ENCODE data around the gene LRRC36.

The LRRC36 gene

DNA sequence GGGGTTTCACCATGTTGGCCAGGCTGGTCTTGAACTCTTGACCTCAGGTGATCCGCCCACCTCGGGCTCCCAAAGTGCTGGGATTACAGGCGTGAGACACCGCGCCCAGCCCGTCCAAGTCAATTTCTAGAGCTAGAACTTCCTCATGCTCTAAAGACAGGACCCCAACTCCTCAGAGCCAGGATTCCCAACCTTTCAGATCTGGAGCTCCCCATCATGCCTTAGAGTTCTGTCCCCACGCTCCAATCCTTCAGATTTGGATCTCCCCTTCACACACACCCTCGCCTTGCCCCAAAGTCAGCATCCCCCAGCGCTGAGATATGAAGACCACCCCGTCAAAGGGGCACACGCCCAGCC lies 522 bp upstream of the LRRC36 start:
- H3K27me3 ChIP-seq (ENCODE audit: insufficient read depth, low read length), result peaks cover 26% of the 10 kb centered on the region; the same call in 1 of the 2 replicates
- H3K27ac ChIP-seq (ENCODE audit: low read depth, low read length), result no peak overlapping the region
- H3K4me3 ChIP-seq (ENCODE audit: low read length), result peak overlapping the region; percentile 58
- peak overlapping the region; percentile 63; the same call in 1 of the 2 replicates for H3K9ac ChIP-seq (ENCODE audit: low read depth, low read length)
- H3K9me3 ChIP-seq (ENCODE audit: insufficient read depth, low read depth, low read length), result no peaks in the 10 kb centered on the region
- 62% methylated on average over 11 of the region's 11 CpGs for WGBS
- no peaks in the 10 kb centered on the region for H3K4me1 ChIP-seq (ENCODE audit: insufficient read depth, low read length)
- no peaks in the 10 kb centered on the region for H3K36me3 ChIP-seq (ENCODE audit: insufficient read depth, low read length)

DNA sequence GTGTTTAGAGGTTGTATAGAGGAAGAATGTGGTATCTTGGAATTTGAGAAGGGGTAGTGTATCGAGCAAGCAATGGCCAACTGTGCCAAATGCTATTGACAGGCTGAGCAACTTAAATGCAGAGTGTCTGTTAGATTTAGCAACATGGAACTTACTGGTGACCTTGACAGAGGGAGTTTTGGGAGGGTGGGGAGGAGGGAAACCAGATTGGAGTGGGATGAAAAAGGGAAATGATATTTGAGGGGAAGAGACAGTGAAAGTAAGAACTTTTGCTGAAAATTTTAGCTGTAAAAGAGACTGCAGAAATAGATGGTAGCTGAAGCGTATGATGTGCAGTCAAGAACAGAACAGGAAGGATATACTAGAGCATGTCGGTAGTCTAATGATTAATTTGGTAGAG lies 1.1 kb downstream of the LRRC36 start:
- Histone ChIP-seq H3K36me3 (ENCODE audit: insufficient read depth, low read length) (no peaks in the 10 kb centered on the region), H3K4me3 (ENCODE audit: low read length) (no peak overlapping the region), H3K9me3 (ENCODE audit: insufficient read depth, low read depth, low read length) (no peaks in the 10 kb centered on the region), H3K9ac (ENCODE audit: low read depth, low read length) (no peak overlapping the region), H3K27me3 (ENCODE audit: insufficient read depth, low read length) (peaks cover 22% of the 10 kb centered on the region; the same call in 1 of the 2 replicates), H3K4me1 (ENCODE audit: insufficient read depth, low read length) (no peaks in the 10 kb centered on the region), H3K27ac (ENCODE audit: low read depth, low read length) (no peak overlapping the region)
- whole genome bisulfite sequencing, result 91% methylated on average over 3 of the region's 3 CpGs

DNA sequence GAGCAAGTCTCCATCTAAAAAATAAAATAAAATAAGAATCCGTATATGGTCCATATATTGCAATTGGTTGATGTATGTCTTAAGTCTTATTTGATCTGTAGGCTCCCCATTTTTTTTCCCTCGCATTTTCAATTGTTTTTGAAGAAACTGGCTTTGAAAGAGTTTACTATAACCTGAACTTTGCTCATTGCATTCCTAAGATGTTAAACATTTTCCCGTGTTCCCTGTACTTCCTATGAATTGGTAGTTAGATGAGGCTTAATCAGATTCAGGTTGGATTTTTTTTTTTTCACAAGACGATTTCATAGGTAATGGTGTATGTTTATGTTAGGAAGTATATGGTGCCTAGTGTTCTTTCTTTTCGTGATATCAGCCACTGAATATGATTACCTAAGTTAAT lies 3.3 kb downstream of the LRRC36 start:
- no peak overlapping the region for H3K4me3 ChIP-seq (ENCODE audit: low read length)
- no peaks in the 10 kb centered on the region for H3K36me3 ChIP-seq (ENCODE audit: insufficient read depth, low read length)
- no peak overlapping the region for H3K9ac ChIP-seq (ENCODE audit: low read depth, low read length)
- H3K27ac ChIP-seq (ENCODE audit: low read depth, low read length), result no peak overlapping the region
- WGBS, result 90% methylated on average over 5 of the region's 5 CpGs
- H3K4me1 ChIP-seq (ENCODE audit: insufficient read depth, low read length), result no peaks in the 10 kb centered on the region
- H3K27me3 ChIP-seq (ENCODE audit: insufficient read depth, low read length), result peaks cover under 1% of the 10 kb centered on the region; the same call in 1 of the 2 replicates
- H3K9me3 ChIP-seq (ENCODE audit: insufficient read depth, low read depth, low read length), result no peaks in the 10 kb centered on the region

DNA sequence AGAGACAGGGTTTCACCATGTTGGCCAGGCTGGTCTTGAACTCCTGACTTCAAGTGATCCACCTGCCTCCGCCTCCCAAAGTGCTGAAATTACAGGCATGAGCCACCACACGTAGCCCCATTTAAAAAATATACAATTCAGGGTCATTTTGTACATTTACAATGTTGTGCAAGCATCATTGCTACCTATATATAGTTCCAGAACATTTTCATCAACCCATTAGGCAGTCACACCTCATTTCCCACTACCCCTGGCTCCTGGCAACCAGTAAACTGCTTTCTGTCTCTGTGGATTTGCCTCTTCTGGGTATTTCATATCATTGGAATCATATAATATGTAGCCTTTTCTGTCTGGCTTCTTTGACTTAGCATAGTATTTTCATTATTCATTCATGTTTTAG lies 6.7 kb downstream of the LRRC36 start:
- Histone ChIP-seq H3K27ac (ENCODE audit: low read depth, low read length) (no peak overlapping the region), H3K4me3 (ENCODE audit: low read length) (no peak overlapping the region), H3K4me1 (ENCODE audit: insufficient read depth, low read length) (no peaks in the 10 kb centered on the region), H3K9ac (ENCODE audit: low read depth, low read length) (no peak overlapping the region), H3K9me3 (ENCODE audit: insufficient read depth, low read depth, low read length) (no peaks in the 10 kb centered on the region), H3K27me3 (ENCODE audit: insufficient read depth, low read length) (no peaks in the 10 kb centered on the region), H3K36me3 (ENCODE audit: insufficient read depth, low read length) (no peaks in the 10 kb centered on the region)
- WGBS, result 54% methylated on average over 2 of the region's 2 CpGs

DNA sequence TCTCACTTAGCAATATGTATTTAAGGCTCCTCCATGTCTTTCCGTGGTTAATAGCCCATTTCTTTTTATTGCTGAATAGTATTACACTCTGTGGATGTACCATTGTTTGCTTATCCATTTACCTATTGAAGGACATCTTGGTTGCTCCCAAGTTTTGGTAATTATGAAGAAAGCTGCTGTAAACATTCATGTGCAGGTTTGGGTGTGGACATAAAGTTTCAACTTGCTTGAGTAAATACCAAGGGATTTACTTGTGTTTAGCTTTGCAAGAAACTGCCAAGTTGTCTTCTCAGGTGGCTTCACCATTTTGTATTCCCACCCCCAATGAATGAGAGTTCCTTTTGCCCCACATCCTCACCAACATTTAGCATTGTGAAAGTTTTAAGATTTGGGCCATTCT lies 9.5 kb downstream of the LRRC36 start:
- no peak overlapping the region for H3K27ac ChIP-seq (ENCODE audit: low read depth, low read length)
- H3K9ac ChIP-seq (ENCODE audit: low read depth, low read length), result no peak overlapping the region
- no peaks in the 10 kb centered on the region for H3K4me1 ChIP-seq (ENCODE audit: insufficient read depth, low read length)
- no peaks in the 10 kb centered on the region for H3K27me3 ChIP-seq (ENCODE audit: insufficient read depth, low read length)
- H3K4me3 ChIP-seq (ENCODE audit: low read length), result no peak overlapping the region
- H3K9me3 ChIP-seq (ENCODE audit: insufficient read depth, low read depth, low read length), result no peaks in the 10 kb centered on the region
- no CpG with 5 or more reads among the region's 1 CpG for WGBS
- no peaks in the 10 kb centered on the region for H3K36me3 ChIP-seq (ENCODE audit: insufficient read depth, low read length)

DNA sequence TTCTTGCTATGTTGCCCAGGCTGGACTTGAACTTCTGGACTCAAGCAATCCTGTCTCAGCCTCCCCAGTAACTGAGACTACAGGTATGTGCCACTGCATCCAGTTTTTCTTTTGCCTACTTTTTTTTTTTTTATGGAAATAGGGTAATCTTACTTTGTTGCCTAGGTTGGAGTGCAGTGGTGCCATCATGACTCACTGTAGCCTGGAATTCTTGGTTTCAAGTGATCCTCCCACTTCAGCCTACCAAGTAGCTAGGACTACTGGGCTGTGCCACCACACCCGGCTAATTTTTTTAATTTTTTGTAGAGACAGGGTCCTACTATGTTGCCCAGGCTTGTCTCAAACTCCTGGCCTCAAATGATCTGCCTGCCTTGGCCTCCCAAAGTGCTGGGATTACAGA lies 10.0 kb downstream of the LRRC36 start:
- H3K27ac ChIP-seq (ENCODE audit: low read depth, low read length), result no peak overlapping the region
- no peaks in the 10 kb centered on the region for H3K27me3 ChIP-seq (ENCODE audit: insufficient read depth, low read length)
- H3K9ac ChIP-seq (ENCODE audit: low read depth, low read length), result no peak overlapping the region
- H3K4me3 ChIP-seq (ENCODE audit: low read length), result no peak overlapping the region
- WGBS, result 96% methylated on average over 1 of the region's 1 CpG
- no peaks in the 10 kb centered on the region for H3K36me3 ChIP-seq (ENCODE audit: insufficient read depth, low read length)
- no peaks in the 10 kb centered on the region for H3K9me3 ChIP-seq (ENCODE audit: insufficient read depth, low read depth, low read length)
- H3K4me1 ChIP-seq (ENCODE audit: insufficient read depth, low read length), result no peaks in the 10 kb centered on the region

- Histone ChIP-seq H3K36me3 (ENCODE audit: insufficient read depth, low read length) (no peaks in the 10 kb centered on the region), H3K27ac (ENCODE audit: low read depth, low read length) (no peak overlapping the region), H3K9ac (ENCODE audit: low read depth, low read length) (no peak overlapping the region), H3K4me3 (ENCODE audit: low read length) (no peak overlapping the region), H3K4me1 (ENCODE audit: insufficient read depth, low read length) (no peaks in the 10 kb centered on the region), H3K9me3 (ENCODE audit: insufficient read depth, low read depth, low read length) (no peaks in the 10 kb centered on the region), H3K27me3 (ENCODE audit: insufficient read depth, low read length) (no peaks in the 10 kb centered on the region)
- 48% methylated on average over 2 of the region's 2 CpGs for WGBS
Measured at GRCh38 chr16:67339453-67339852, 12.8 kb downstream of the LRRC36 start.

DNA sequence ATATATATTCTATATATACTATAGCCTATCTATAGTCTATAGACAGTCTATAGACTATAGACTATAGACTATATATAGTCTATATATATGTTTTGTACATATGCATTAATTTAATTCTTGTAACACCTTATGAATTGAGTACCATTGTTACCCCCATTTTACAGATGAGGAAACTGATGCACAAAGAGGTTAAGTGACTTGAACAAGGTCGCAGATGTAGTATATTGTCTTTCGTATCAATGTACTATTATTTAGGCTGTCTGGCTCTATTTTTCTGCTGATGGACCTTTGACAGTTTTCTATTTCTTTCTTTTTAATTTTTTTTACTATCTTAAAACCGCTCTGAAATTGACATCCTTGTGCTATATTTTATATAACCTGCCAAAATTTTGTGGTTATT lies 14.6 kb downstream of the LRRC36 start:
- H3K27me3 ChIP-seq (ENCODE audit: insufficient read depth, low read length), result no peaks in the 10 kb centered on the region
- 93% methylated on average over 2 of the region's 3 CpGs for WGBS
- no peak overlapping the region for H3K9ac ChIP-seq (ENCODE audit: low read depth, low read length)
- H3K27ac ChIP-seq (ENCODE audit: low read depth, low read length), result no peak overlapping the region
- no peaks in the 10 kb centered on the region for H3K36me3 ChIP-seq (ENCODE audit: insufficient read depth, low read length)
- H3K4me3 ChIP-seq (ENCODE audit: low read length), result no peak overlapping the region
- no peaks in the 10 kb centered on the region for H3K4me1 ChIP-seq (ENCODE audit: insufficient read depth, low read length)
- no peaks in the 10 kb centered on the region for H3K9me3 ChIP-seq (ENCODE audit: insufficient read depth, low read depth, low read length)

- H3K27ac ChIP-seq (ENCODE audit: low read depth, low read length), result no peak overlapping the region
- H3K9ac ChIP-seq (ENCODE audit: low read depth, low read length), result no peak overlapping the region
- H3K4me3 ChIP-seq (ENCODE audit: low read length), result no peak overlapping the region
- H3K36me3 ChIP-seq (ENCODE audit: insufficient read depth, low read length), result no peaks in the 10 kb centered on the region
- no peaks in the 10 kb centered on the region for H3K9me3 ChIP-seq (ENCODE audit: insufficient read depth, low read depth, low read length)
- H3K27me3 ChIP-seq (ENCODE audit: insufficient read depth, low read length), result no peaks in the 10 kb centered on the region
- H3K4me1 ChIP-seq (ENCODE audit: insufficient read depth, low read length), result no peaks in the 10 kb centered on the region
- 95% methylated on average over 4 of the region's 4 CpGs for WGBS
Measured at GRCh38 chr16:67342616-67343015, 16.0 kb downstream of the LRRC36 start.

DNA sequence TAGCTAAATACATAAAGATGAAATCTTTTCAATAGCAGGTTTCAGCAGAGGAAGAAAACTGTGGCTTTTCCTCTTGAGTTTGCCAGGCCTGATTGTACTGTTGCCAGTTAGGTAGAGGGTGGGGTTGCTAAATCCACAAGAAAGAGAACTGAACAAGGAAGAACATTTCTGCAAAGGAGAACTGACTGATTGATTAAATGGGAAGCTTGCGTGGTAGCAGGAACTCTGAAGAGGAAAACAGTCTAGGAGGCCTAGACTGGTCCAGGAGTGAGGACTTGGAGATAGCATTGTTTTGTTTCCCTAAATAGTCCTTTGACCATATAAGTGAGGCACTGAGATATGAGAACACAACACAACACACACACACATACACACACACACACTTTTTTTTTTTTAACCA lies 18.8 kb downstream of the LRRC36 start:
- Histone ChIP-seq H3K4me3 (ENCODE audit: low read length) (no peak overlapping the region), H3K27me3 (ENCODE audit: insufficient read depth, low read length) (no peaks in the 10 kb centered on the region), H3K36me3 (ENCODE audit: insufficient read depth, low read length) (no peaks in the 10 kb centered on the region), H3K9me3 (ENCODE audit: insufficient read depth, low read depth, low read length) (no peaks in the 10 kb centered on the region), H3K27ac (ENCODE audit: low read depth, low read length) (no peak overlapping the region), H3K9ac (ENCODE audit: low read depth, low read length) (no peak overlapping the region), H3K4me1 (ENCODE audit: insufficient read depth, low read length) (no peaks in the 10 kb centered on the region)
- 93% methylated on average over 1 of the region's 1 CpG for WGBS

- no peaks in the 10 kb centered on the region for H3K27me3 ChIP-seq (ENCODE audit: insufficient read depth, low read length)
- no peaks in the 10 kb centered on the region for H3K4me1 ChIP-seq (ENCODE audit: insufficient read depth, low read length)
- 89% methylated on average over 1 of the region's 3 CpGs for WGBS
- H3K9ac ChIP-seq (ENCODE audit: low read depth, low read length), result no peak overlapping the region
- H3K4me3 ChIP-seq (ENCODE audit: low read length), result no peak overlapping the region
- H3K9me3 ChIP-seq (ENCODE audit: insufficient read depth, low read depth, low read length), result no peaks in the 10 kb centered on the region
- H3K36me3 ChIP-seq (ENCODE audit: insufficient read depth, low read length), result no peaks in the 10 kb centered on the region
- no peak overlapping the region for H3K27ac ChIP-seq (ENCODE audit: low read depth, low read length)
Measured at GRCh38 chr16:67346341-67346740, 19.7 kb downstream of the LRRC36 start.

DNA sequence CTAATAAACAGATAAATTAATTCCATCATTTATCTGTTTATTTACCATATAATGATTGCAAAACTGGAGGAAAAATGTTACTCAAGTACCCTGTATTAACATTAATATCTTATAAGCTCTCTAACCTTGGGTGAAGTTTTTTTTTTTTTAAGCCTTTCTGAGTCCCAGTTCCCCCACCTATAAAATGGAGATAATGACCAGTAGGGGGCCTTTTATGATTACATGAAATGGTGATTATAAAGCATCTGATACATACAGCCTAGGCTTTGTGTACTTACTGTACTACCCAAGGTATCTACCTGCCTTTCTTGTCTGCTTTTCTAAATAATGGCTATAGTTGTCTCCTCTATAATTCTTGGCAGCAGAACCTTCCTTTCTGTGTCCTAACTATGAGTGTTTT lies 22.6 kb downstream of the LRRC36 start:
- Histone ChIP-seq H3K36me3 (ENCODE audit: insufficient read depth, low read length) (no peaks in the 10 kb centered on the region), H3K27me3 (ENCODE audit: insufficient read depth, low read length) (no peaks in the 10 kb centered on the region; the same call in 1 of the 2 replicates), H3K9me3 (ENCODE audit: insufficient read depth, low read depth, low read length) (no peaks in the 10 kb centered on the region), H3K27ac (ENCODE audit: low read depth, low read length) (no peak overlapping the region), H3K4me1 (ENCODE audit: insufficient read depth, low read length) (no peaks in the 10 kb centered on the region), H3K4me3 (ENCODE audit: low read length) (no peak overlapping the region), H3K9ac (ENCODE audit: low read depth, low read length) (no peak overlapping the region)

All from HUES64 (cell line).